ENCODE results near the gene CNPY1. TPM values are rescaled to one million over a fixed set of nuclear protein-coding genes. Genes with fewer than 3 reads are reported as not detected.
A peak's percentile ranks its signal among the peaks of the same experiment; 100 is the strongest.

The CNPY1 gene
- total RNA-seq, 2 experiments from 2014 or later: not detected

- no peak overlapping the region for H3K4me3 ChIP-seq (ENCODE audit: low read length)
- H3K36me3 ChIP-seq (ENCODE audit: insufficient read depth, low read length): no peaks in the 10 kb centered on the region
- no peak for TF ChIP-seq CTCF (IDR thresholded peaks at IDR 0.05)
- intact Hi-C loops (cut with DNase I, micrococcal nuclease): no loop called here
- H3K4me1 Mint-ChIP-seq (ENCODE audit: low read depth): peaks cover 20% of the 10 kb centered on the region
- H3K4me3 Mint-ChIP-seq: no peak overlapping the region
- no peak for DNase-seq
- no peaks in the 10 kb centered on the region for H3K36me3 Mint-ChIP-seq (ENCODE audit: low read depth)
- no peak for ATAC-seq (ENCODE audit: poor library complexity)
- H3K27me3 Mint-ChIP-seq: peaks cover 73% of the 10 kb centered on the region
- peaks cover 39 to 61% of the 10 kb centered on the region in 2 experiments for H3K27me3 ChIP-seq (ENCODE audit: control insufficient read depth in 1 of 2, insufficient read depth in 2 of 2, low read length in 2 of 2)
- no peaks in the 10 kb centered on the region for H3K9me3 Mint-ChIP-seq
- CTCF ChIA-PET: no interaction called here
- peaks cover 0 to 12% of the 10 kb centered on the region in 2 experiments for H3K9me3 ChIP-seq (ENCODE audit: control insufficient read depth in 1 of 2, insufficient read depth in 1 of 2, low read length in 2 of 2)
- peaks cover 13% of the 10 kb centered on the region for H3K4me1 ChIP-seq (ENCODE audit: insufficient read depth, low read length)
- POLR2A ChIA-PET: no interaction called here
- no peak overlapping the region for H3K27ac ChIP-seq (ENCODE audit: low read depth in 1 of 2, low read length in 2 of 2)
- no peak overlapping the region for H3K27ac Mint-ChIP-seq
These were observed 9.9 kb downstream of the CNPY1 start for GRCh38 chr7:155536451-155536850.

GRCh38 chr7:155534691-155535090, 11.7 kb downstream of the CNPY1 start:
- Histone ChIP-seq H3K4me1 (ENCODE audit: insufficient read depth, low read length) (peaks cover 13% of the 10 kb centered on the region), H3K27ac (ENCODE audit: low read depth in 1 of 2, low read length in 2 of 2) (no peak overlapping the region), H3K9me3 (ENCODE audit: control insufficient read depth in 1 of 2, insufficient read depth in 1 of 2, low read length in 2 of 2) (peaks cover 0 to 16% of the 10 kb centered on the region in 2 experiments), H3K36me3 (ENCODE audit: insufficient read depth, low read length) (no peaks in the 10 kb centered on the region), H3K27me3 (ENCODE audit: control insufficient read depth in 1 of 2, insufficient read depth in 2 of 2, low read length in 2 of 2) (peaks cover 50 to 77% of the 10 kb centered on the region in 2 experiments), H3K4me3 (ENCODE audit: low read length) (no peak overlapping the region)
- Mint-ChIP-seq H3K9me3 (no peaks in the 10 kb centered on the region), H3K4me3 (no peak overlapping the region), H3K4me1 (ENCODE audit: low read depth) (peaks cover 20% of the 10 kb centered on the region), H3K27ac (no peak overlapping the region), H3K36me3 (ENCODE audit: low read depth) (no peaks in the 10 kb centered on the region), H3K27me3 (peaks cover 86% of the 10 kb centered on the region)
- POLR2A ChIA-PET: no interaction called here
- TF ChIP-seq CTCF (IDR thresholded peaks at IDR 0.05): no peak
- CTCF ChIA-PET: no interaction called here
- ATAC-seq (ENCODE audit: poor library complexity) (no peak), DNase-seq (no peak)
- intact Hi-C loops (cut with DNase I, micrococcal nuclease): no loop called here

GRCh38 chr7:155533827-155534690, 12.3 kb downstream of the CNPY1 start:
- H3K4me3 ChIP-seq (ENCODE audit: low read length): peak overlapping the region; percentile 29
- H3K4me1 ChIP-seq (ENCODE audit: insufficient read depth, low read length): peaks cover 13% of the 10 kb centered on the region
- Mint-ChIP-seq H3K36me3 (ENCODE audit: low read depth) (no peaks in the 10 kb centered on the region), H3K27ac (no peak overlapping the region), H3K9me3 (no peaks in the 10 kb centered on the region), H3K4me1 (ENCODE audit: low read depth) (peaks cover 20% of the 10 kb centered on the region), H3K4me3 (peak overlapping the region; percentile 54), H3K27me3 (peaks cover 86% of the 10 kb centered on the region)
- POLR2A ChIA-PET: no interaction called here
- ATAC-seq (ENCODE audit: poor library complexity) (no peak), DNase-seq (peak in 3 of 14 experiments; percentile 8 to 18 (median 17))
- peaks cover 0 to 20% of the 10 kb centered on the region in 2 experiments for H3K9me3 ChIP-seq (ENCODE audit: control insufficient read depth in 1 of 2, insufficient read depth in 1 of 2, low read length in 2 of 2)
- no peak for TF ChIP-seq CTCF (IDR thresholded peaks at IDR 0.05)
- no peak overlapping the region for H3K27ac ChIP-seq (ENCODE audit: low read depth in 1 of 2, low read length in 2 of 2)
- no peaks in the 10 kb centered on the region for H3K36me3 ChIP-seq (ENCODE audit: insufficient read depth, low read length)
- intact Hi-C loops (cut with DNase I, micrococcal nuclease): no loop called here
- CTCF ChIA-PET: no interaction called here
- peaks cover 53 to 77% of the 10 kb centered on the region in 2 experiments for H3K27me3 ChIP-seq (ENCODE audit: control insufficient read depth in 1 of 2, insufficient read depth in 2 of 2, low read length in 2 of 2)

Measured in CD4-positive, alpha-beta T cell (primary cell).